Suppressor macrophage (primary cell): ENCODE data around the gene ATP6V0B.

ENCODE experiments used
- DNase-seq, 4 experiments: peaks; one replicate each; pipeline ENCODE4 v3.0.0-alpha.2; 2020 to 2022

ATP6V0B gene

DNA sequence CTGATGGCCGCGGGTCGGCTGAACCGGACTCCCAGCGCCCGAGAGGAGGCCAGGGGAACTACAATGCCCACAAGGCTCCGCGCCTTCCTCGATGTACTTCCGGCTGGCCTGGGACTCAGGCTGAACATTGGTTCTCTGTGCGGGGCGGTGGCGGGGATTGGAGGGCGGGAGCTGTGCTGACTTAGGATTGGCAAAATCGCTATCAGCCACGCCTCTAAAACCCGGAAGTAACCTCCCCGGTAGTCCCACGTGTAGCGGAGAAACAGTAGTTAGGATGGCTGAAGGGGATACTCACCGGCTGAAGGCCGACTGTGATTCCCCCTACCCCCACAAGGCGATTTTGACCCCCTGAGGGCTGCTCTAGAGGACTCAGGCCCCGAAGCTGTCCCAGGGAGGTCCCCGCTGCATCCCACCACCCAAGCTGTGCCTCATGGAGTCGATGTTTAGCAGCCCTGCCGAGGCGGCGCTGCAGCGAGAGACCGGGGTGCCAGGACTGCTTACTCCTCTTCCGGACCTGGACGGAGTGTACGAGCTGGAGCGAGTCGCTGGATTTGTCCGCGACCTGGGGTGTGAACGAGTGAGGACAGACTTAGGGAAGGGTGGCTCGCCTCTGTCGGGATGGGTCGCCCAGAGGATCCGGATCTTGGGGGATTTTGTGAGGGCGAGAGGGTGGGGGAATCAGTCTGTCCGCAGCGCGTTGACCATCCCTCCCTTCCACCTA is 4.9 kb upstream of the ATP6V0B start, which contains the start of gene DPH2:
DPH2 (plus strand) TSS at position 265 of the 721 bp plus-strand sequence; CDS start at position 431, 166 bp downstream.
- DNase-seq, result peak; percentile 96 to 98 (median 96)

DNA sequence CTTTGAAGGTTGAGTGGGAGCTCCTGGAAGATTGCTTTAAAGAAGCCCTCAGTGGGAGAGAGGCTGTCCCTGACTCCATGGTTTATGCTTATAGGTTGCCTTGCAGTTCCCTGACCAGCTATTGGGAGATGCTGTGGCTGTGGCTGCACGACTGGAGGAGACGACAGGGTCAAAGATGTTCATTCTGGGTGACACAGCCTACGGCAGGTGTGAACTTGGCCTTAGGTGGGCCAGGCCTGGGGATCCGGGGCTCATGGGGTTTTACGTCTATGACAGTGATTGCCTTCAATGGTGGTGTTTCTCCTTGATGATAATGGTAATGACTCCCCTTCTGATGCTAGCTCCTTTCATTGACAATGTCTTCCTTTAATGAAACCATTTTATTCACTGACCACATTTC is 4.3 kb upstream of the ATP6V0B start:
- DNase-seq, result no peak

DNA sequence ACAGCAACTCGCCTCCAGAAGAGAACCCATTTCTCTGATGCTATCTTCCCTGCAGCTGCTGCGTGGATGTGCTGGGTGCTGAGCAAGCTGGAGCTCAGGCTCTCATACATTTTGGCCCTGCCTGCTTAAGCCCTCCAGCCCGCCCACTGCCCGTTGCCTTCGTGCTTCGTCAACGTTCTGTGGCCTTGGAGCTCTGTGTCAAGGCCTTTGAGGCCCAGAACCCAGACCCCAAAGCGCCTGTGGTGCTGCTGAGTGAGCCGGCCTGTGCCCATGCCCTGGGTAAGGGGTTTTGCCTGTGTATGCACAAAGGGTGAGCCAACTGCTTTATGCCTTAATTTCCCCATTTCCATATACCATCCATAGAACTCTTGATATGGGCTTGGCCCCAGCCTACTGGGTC is 3.8 kb upstream of the ATP6V0B start:
- DNase-seq, result no peak

DNA sequence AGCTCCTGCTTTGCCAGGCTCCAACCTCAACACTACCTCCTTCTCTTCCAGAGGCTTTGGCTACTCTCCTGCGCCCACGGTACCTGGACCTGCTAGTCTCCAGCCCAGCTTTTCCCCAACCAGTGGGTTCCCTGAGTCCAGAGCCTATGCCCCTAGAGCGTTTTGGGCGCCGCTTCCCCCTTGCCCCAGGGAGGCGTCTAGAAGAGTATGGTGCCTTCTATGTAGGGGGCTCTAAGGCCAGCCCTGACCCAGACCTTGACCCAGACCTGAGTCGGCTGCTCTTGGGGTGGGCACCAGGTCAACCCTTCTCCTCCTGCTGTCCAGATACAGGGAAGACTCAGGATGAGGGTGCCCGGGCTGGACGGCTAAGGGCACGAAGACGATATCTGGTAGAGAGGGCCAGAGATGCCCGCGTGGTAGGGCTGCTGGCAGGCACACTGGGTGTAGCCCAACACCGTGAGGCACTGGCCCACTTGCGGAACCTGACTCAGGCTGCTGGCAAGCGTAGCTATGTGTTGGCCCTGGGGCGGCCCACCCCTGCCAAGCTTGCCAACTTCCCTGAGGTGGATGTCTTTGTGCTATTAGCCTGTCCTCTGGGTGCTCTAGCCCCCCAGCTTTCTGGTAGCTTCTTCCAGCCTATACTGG is 3.3 kb upstream of the ATP6V0B start:
- no peak for DNase-seq

DNA sequence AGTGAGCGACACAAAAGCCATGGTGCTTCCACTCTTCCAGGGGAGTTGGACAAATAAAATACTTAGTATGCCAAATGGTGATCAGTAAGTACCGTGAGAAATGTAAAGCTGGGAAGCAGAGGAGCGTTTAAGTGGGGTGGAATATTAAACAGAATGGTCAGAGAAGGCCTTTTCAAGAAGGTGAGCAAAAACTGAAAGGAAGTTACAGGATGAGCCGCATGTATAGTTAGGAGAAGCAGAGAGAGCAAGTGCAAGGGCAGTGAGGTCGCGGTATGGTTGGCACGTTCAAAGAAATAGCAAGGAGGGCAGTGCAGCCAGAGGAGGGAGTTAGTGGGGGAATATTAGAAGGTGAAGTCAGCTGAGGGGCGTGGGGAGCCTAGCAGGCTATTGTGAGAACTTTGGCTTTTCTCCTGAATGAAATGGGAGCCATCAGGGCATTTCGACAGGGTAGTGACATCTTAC is 748 bp upstream of the ATP6V0B start:
- DNase-seq, result no peak

DNA sequence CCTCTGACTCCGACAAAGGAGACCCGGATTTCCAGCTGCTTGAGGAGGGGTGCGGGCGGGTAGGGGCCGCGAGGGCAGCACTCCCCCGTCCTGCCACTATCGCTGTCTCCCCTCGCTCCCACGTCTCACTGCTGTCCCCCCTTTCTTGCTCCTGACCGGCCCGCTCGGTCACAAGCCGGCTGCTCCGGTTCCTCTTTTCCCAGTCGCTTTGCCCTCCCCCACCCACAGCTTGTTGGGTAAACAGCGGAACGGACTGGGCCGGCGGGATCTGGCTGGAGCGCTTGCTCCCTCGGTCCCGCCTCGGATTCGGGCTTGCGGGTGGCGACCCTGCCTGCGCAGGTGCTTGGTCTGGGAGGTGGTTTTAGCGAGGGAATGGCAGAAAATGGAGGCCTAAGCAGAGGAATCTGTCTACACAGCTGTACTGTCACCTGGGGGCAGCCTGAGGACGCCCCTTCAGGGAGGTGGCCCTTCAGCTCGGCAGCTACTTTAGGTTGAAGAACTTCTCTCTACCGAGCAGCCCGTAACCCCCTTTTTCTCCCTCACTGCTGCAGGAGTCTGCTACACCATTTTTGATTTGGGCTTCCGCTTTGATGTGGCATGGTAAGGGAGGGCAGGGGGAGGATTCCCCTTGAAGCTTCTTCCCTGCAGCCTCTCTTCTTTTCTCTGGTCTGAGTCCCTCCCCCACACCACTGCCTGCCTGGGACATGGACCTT is 645 bp downstream of the ATP6V0B start:
- peak; percentile 88 to 94 (median 94) for DNase-seq

DNA sequence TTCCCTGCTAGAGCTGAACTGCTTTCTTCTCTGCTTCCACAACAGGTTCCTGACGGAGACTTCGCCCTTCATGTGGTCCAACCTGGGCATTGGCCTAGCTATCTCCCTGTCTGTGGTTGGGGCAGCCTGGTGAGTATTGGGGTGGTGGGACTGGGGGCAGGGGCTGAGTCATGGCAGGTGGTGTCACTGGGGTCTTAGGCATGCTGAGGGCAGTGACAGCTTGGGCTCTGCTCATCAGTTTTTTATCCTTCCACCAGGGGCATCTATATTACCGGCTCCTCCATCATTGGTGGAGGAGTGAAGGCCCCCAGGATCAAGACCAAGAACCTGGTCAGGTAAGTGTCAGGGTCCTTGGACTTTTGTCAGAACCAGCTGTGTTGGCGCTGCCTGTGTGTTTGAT is 1.3 kb downstream of the ATP6V0B start:
- no peak for DNase-seq

DNA sequence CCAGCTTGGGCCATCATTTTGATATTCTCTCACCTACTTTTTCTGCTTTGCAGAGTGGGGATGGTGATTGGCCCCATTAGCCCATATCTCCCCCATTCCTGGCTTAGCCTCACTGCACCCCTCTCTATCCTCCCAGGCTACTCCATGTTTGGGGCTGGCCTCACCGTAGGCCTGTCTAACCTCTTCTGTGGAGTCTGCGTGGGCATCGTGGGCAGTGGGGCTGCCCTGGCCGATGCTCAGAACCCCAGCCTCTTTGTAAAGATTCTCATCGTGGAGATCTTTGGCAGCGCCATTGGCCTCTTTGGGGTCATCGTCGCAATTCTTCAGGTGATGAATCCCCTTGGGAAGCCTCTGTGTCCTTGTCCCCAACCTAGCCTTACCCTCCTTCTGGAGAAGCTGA is 2.1 kb downstream of the ATP6V0B start:
- DNase-seq, result no peak

GRCh38 chr1:43977376-43978263 is 2.9 kb downstream of the ATP6V0B start:
- peak in 1 of 4 experiments; percentile 18 for DNase-seq

GRCh38 chr1:43978264-43978550 is 3.4 kb downstream of the ATP6V0B start:
- peak; percentile 23 to 46 (median 36) for DNase-seq

DNA sequence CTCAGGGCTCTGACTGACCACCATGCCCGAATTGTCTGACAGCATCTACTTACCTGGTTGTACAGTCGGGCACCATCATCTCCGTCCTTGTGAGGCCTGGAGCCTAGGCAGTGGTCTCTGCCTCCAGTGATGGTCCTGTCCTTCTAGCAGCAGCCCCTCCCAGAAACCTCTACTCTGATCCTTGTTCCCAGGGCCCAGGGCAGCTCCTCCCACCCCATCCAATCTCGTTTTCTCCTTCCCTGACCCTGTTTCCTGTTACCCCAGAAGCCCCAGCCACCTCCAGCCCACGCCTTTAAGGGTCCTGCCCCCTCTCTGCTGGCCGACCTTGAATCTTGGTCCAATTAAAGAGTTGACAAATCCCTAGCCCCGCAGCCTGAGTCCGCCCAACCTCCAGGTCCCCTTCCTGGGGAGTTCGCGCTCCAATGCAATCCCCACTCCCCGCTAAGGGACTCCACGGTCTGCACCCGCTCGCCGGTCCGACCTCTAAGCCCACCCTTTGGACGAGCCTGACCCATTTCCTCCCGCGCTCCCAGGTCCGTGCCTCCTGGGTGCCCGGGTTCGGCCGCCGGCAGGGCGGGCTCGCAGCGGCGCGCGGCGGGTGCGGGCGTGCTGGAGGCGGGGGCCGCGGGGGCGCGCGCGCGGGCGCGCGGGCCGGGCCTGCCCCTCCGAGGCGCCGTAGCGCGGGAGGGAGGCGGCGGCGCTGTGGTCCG is 3.9 kb downstream of the ATP6V0B start, which contains the start of gene B4GALT2:
B4GALT2 (plus strand) TSS at position 660 of the 710 bp plus-strand sequence. CDS start 1,951 bp downstream, outside the sequence.
- DNase-seq, result peak; percentile 42 to 83 (median 60)

DNA sequence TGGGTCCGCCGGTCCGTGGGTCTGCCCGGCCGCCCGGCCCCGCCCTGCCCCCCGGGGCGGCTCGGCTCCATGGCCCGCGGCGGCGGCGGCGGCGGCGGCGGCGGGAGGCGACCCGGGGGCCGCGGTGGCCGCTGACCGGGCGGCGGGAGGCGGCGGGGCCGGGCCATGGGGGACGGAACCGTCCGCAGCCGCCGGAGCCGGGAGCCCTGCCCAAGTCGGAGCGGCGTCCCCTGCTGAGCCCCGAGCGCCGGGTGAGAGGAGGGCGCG is 4.4 kb downstream of the ATP6V0B start:
- DNase-seq, result no peak

DNA sequence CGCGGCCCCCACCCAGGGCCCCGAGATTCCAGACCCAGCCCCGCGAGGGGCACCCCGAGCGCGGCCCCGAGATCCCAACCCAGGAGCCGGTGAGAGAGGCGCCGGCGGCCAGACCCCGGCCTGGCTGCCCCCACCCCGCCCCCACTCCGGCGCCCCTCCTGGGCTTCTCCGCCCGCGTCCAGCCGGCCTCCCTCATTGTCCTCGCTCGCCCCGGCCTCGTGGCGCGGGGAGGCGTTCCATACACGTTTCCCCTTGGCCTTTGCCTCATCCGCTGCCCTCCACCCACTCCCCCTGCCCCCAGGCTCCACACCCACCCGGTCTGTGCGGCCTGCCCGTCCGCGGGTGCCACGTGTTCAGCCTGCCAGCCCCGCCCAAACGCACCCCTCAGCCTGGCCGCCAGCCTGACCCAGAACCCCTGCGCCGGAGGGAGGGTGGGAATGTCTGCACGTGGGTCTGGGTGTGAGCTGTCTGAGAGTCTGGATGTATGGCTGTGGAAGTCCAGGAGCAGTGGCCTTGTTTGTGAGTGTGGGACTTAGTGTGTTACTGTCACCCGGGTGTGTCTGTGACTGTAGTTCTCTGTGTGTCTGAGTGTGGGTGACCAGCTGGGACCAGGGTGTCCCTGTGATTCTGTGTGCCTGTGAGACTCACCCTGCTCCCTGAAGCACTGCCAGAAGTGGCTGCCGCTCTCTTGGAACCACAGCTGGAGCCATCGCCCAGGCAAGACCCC is 4.9 kb downstream of the ATP6V0B start:
- DNase-seq, result peak; percentile 39 to 74 (median 64)

DNA sequence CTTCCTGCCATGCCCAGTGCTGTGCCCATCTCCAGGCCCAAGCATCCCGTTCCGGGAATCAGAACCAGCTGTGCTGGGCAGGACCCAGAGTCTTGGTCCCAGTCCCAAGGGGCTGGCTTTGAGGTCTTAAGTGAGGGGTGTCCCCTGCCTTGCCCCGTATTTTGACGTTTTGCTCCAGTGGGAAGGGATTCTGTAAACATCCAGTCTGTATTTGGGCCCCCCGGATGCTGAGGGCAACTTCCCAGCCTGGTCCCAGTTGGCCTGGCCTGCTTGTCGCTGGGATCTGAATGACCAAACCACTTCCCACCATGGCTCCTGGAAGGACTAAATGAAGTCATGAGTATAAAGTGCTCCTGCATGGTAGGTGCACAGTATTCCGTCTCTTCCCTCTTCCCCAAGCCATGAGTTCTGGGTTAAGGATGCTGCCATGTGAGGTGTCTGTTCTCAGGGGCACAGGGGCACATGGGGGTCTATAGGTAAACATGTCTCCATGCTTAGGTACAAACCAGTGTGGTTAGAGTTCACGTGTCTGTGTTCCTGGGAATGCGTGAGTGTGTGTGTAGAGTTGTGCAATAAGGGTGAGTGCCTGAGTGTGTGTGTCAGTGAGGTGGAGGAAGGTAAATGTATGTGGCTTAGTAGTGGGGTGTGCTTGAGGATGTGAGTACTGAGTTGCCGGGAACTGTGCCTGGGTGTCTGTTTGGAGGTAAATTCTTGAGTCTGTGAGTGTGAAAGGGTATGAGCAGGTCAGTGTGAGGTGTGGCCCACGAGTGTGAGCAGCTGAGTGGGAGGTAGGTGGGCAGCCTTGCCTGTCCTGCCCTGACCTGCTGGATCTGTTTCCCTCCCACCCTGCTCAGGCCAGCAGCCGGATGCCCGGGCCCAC is 5.7 kb downstream of the ATP6V0B start:
- no peak for DNase-seq

DNA sequence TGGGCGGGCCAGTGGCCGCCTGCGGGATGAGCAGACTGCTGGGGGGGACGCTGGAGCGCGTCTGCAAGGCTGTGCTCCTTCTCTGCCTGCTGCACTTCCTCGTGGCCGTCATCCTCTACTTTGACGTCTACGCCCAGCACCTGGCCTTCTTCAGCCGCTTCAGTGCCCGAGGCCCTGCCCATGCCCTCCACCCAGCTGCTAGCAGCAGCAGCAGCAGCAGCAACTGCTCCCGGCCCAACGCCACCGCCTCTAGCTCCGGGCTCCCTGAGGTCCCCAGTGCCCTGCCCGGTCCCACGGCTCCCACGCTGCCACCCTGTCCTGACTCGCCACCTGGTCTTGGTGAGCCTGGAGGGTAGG is 6.4 kb downstream of the ATP6V0B start:
- no peak for DNase-seq

GRCh38 chr1:43981636-43982035 is 6.9 kb downstream of the ATP6V0B start:
- no peak for DNase-seq

DNA sequence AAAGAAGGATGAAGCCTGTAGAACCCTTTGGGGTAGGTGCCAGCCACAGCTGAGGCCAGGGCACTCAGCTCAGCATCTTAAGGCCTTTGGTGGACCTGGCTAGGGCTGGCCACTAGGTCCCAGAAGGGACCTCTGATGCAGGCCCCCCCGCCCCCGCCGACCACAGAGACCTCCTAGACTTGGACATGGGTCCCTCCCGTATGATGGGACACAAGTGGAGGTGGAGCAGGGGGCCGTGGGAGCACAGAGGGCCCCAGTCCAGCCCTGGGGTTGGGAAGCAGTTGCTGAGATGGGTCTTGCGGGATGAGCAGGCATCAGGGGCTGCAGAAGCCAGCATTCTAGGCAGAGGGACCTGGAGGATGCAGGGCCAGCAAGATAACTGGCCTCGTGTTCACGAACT is 7.5 kb downstream of the ATP6V0B start:
- no peak for DNase-seq

DNA sequence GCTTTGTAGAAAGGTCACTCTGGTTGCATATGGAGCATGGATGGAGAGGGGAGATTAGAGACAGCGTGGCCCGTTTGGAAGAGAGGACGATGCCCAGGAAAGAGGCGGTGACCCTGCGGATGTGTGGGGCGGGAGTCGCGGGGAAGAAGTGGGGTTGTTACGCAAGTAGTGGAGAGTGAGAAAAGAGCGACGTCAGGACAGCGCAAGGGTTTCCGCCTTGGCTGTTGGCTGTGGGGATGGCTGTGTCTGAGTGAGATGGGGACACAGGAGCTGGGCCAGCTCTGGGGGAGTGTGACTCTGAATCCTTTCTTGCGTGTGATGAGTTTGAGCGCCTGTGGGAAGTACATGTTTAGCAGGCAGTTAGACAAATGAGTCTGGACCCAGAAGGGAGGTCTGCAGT is 8.0 kb downstream of the ATP6V0B start:
- DNase-seq, result peak; percentile 51 to 71 (median 62)

DNA sequence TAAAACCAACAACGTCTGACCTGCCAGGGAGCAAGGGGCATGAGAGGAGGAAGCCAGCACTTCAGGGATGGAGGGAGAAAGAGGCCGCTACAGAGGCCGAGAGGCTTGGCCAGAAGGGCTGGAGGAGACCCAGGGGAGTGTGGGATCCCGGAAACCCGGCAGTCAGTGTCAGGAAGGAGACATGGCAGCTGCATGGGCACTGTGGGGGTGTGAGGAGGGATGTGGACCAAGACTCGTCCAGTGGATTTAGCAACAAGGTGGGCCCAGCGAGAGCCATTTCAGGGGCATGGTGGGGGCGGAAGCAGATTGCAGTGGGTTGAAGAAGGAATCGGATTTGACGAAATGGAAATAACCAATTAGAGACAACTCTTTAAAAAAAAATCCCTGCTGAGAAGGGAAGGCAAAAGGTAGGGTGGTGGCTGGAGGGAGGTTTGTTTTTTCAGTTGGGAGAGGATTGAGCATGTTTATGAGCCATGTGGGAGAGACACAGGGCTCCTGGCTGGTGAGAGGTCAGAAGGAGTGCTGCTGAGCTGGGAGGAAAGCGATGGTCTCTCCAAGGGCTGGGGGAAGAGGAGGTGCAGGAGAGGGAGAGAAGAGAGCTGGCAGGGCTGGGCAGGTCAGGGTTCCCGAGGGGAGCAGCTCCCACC is 8.6 kb downstream of the ATP6V0B start:
- DNase-seq, result no peak

DNA sequence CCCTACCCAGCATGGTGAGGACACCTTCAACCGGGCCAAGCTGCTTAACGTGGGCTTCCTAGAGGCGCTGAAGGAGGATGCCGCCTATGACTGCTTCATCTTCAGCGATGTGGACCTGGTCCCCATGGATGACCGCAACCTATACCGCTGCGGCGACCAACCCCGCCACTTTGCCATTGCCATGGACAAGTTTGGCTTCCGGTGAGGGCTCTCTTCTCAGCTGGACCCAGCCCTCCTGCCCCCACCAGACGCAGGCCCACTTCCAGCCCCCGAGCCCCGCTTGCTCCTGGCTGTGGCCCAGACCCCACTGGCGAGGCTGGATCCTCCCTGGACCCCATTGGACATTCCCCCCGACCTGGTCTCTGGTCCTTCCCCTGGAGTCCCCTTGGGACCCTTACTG is 10.1 kb downstream of the ATP6V0B start:
- DNase-seq, result no peak
